Embryonic facial prominence (tissue), 1 donor: Measurements from ENCODE around the gene MYOF.
"Not testable (repeated sequence)": the region's sequence is repeated elsewhere in the genome, so short reads cannot be mapped to it uniquely, and the experiment has no call there.

ENCODE experiments used
- DNase-seq: peaks from one replicate; pipeline ENCODE4 v3.0.0-alpha.2; 2016; ENCODE audit errors: extremely low spot score

The MYOF gene

DNA sequence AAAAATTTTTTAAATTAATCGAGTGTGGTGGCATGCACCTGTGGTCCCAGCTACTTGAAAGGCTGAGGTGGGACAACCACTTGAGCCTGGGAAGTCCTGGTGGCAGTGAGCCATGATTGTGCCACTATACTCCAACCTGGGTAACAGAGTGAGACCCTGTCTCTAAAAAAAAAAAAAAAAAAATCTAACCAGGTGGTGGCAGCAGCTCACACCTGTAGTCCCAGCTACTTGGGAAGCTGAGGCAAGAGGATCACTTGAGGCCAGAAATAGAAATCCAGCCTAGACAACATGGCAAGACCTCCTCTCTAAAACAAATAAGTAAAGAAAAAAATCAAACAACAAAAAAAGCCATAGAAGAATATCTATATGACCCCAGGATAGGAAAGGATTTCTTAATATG lies 3.6 kb upstream of the MYOF start:
- DNase-seq: no peak

DNA sequence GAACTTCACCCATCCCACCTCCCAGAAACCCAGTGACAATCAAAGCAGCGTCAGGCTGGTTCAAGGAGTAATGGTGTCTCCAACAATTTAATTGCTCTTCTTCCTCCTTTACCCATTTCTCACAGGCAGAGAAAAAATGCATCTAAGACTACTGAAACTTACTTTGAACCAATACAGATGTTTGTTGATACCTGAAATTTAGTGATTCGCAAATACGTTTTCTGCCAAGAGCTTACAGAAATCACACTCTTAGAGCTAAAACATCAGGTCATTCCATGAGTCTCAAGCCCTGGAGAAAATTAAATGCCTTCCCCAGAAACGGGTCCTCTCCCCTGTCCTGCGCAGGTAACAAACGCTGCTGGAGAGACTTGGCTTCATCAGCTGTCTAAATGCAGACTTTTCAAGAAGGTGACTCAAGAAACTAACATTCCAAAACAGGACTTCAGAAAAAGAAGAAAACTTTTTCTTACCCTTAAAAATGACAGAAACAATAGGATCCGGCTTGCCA lies 443 bp downstream of the MYOF start:
- no peak for DNase-seq

- no peak for DNase-seq
Measured at GRCh38 chr10:93478873-93479272, 3.3 kb downstream of the MYOF start.

GRCh38 chr10:93476756-93477155 lies 5.4 kb downstream of the MYOF start:
- no peak for DNase-seq

DNA sequence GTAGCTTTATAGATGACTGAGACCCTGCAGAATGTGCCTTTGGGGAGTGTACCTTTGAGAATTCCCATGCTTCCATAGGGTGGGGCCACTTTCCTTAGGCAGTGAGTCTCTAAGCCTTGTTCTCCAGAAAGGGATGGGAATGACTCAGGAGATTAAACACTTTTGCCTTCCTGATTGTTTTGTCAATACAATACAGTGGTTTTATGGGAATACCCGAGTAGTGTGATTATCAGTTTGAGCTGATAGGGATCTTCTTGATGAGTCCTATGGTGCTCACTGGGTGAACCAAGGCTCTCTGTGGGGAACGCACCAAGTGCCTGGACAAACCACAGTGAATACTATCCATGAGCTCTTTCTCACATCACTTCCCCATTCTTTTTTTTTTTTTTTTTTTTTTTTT lies 6.3 kb downstream of the MYOF start:
- no peak for DNase-seq

- DNase-seq: no peak
Measured at GRCh38 chr10:93475227-93475626, 6.9 kb downstream of the MYOF start.

- DNase-seq: no peak
Measured at GRCh38 chr10:93473804-93474472, 8.2 kb downstream of the MYOF start.

- DNase-seq: no peak
Measured at GRCh38 chr10:93473161-93473560, 9.0 kb downstream of the MYOF start.

DNA sequence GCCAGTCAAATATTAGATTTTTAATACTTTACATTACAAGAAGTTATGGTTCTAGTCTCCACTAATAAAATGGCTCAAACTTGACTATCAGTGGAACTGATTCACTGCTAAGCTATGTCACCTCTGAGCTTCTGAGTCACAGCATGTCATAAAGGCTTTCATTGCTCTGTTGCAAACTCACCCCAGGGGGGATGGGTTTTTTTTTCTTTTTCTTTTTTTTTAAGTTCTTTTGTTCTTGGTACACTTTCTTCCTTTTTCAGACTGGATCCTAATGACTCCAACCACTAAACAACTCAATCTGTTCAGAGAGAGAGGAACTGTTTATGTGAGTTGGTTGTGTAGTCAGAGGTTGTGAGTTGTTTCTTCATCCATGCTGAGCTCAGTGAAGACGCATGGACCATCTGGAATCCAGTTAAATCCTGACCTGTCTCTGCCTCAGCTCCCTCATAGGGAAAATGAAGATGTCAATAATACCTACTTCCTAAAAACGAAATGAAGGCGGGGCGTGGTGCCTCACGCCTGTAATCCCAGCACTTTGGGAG lies 11.0 kb downstream of the MYOF start:
- DNase-seq: no peak

- DNase-seq: no peak
Measured at GRCh38 chr10:93469454-93469853, 12.7 kb downstream of the MYOF start.

DNA sequence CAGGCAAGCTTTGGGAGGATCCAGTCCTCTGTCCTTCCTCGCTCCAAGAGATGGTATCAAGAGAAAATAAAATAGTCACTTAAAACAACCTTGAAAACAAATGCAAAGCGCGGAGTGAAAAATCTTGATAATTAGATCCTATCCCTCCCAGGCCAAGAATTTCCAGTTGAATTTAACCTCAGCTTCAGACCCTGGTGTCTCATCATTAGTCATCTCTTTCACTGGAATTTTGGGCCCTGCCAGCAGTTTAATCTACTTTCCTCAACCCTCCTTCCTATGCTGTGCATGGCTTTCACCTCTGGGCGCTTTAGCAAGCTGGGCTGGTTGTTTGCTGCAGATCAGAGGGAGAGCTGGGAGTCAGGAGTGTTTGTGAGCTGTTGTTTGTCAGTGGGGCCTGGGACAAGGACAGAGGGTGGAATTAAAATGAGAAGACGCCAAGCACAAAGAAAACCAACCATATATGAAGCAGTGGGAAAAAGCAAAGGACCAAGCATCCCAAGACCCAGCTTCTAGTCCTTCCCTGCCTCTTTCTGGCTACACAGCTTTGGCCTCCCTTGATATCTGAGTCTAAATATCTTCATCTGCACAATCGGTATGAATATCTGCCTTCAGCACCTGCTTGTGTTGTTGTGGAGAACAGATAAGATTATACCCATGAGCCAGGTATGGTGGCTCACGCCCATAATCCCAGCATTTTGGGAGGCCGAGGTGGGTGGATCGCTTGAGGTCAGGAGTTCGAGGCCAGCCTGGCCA lies 13.5 kb downstream of the MYOF start:
- no peak for DNase-seq

DNA sequence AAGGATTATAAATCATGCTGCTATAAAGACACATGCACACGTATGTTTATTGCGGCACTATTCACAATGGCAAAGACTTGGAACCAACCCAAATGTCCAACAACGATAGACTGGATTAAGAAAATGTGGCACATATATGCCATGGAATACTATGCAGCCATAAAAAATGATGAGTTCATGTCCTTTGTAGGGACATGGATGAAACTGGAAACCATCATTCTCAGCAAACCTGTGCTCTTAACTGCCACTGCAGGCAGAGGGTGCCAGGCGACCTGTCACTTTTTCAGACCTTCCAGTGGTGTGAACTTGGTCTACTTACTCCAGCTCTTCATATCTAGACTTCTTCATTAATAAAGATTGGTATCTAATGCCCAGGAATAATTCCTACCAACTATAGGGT lies 14.5 kb downstream of the MYOF start:
- DNase-seq: not testable (repeated sequence)

- DNase-seq: peak; percentile 49
Measured at GRCh38 chr10:93465806-93466675, 16.1 kb downstream of the MYOF start.

GRCh38 chr10:93464776-93465388 lies 17.3 kb downstream of the MYOF start:
- no peak for DNase-seq

DNA sequence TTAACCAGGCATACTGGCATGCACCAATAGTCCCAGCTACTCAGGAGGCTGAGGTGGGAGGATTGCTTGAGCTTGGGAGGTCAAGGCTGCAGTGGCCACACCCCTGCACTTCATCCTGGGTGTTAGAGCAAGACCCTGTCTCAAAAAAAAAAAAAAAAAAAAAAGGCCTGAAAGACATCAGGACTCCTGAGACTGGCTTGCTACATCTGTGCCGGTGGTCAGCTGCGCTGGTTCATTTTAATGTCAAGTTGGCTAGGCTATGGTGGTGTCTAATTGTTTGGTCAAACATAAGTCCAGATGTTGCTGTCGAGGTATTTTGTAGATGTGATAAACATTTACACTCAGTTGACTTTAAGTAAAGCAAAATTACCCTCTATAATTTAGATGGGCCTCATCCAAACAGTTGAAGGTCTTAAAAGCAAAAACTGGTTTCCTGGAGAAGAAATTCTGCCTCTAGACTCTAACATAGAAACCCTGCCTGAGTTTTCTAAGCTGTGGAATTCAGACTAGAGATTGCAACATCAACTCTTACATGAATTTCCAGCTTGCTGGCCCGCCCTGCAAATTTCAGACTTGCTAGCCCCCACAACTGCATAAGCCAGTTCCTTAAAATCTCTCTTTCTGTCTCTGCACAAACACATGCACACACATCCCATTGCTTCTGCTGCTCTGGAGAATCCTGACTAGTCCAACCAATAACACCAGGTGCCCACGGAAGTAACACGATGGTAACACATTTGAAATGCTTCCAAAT lies 18.2 kb downstream of the MYOF start:
- DNase-seq: no peak

DNA sequence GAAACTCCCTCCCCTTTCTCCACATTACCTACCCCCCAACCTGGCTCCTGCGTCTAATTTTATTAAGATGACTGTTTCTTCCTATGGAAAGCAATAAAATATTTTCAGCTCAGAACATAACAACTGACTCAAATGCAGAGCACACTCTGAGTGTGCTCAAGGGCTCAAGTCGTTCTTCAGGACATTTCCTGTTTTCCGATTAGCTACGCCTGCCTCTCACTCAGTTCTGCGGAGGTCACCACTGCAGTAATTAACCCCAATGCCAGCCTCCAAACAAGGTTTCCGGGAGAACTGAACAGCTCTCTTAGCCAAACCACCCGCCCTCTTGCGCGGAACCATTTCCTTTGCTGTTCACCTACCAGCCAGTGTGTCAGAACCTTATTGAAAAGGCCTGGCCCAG lies 19.3 kb downstream of the MYOF start:
- DNase-seq: no peak

DNA sequence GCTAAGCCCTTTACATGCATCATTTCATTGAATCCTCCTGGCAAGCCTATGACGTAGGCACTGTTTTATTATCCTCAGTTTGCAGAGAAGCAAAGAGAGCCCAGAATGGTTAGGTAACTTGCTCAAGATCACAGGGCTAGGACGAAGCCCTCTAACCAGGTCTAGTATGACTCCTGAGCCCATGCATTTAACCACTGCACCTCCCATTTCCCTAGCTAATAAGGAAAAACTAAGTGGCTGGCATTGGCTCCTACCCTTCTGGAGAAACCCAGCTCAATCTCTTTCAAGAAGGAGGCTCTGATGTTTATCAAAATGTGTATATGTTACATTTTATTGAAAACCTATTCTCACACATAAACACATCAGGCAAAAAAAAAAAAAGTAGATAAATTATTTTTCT lies 19.8 kb downstream of the MYOF start:
- DNase-seq: no peak

- DNase-seq: no peak
Measured at GRCh38 chr10:93461807-93462178, 20.3 kb downstream of the MYOF start.

DNA sequence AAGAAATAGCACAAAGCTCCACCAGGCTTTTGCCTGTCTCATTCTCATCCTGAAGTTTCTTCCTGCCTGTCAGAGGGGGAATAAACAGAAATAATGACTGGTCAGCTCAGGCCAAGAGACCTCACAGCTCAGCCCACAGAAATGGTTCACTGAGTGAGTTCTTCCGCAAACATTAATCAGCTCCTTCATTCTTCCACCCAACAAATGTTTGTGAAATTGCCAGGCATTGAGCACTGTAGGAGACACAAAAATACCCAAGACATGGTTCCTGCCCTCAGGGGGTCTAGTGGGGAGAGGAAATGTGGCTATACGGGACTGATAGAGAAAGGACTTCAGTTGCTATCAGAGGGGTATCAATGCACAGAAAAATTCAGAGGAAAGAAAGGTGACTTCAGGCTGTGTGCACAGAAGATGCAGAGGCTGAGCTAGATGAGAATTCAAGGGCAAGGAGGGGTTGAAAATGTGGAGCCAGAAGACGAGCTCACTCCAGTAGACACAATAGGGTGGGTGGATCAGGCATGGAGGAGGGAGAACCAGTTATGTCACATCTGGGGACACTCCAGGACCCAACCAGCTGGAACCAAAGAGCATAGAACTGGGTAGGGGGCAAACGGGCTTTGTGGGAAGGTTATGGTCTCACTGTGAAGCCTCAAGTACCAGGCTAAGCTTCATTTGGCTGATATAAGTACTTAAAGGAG lies 20.9 kb downstream of the MYOF start:
- DNase-seq: no peak

DNA sequence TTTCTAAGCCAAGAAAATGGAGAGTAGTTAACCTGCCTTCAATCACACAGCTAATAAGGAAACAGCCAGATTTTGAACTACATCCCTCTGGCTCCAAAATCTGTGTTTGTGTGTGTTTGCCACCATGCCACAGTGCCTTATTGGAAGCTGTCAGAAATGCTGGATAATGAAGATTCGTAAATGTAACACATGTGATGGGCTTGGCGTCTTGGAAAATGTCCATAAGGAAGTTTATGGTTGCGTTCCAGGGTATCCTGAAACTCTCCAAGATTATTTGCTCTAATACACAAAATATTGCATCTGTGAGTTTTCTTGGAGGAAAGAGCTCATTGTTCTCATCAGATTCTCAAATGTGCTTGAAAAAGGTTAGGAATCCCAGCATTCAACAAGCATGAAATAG lies 22.7 kb downstream of the MYOF start:
- no peak for DNase-seq
